ENCODE data around the gene UGT1A1. TPM values are rescaled to one million over a fixed set of nuclear protein-coding genes. Genes with fewer than 3 reads are reported as not detected.

The UGT1A1 gene
- total and polyA plus RNA-seq, 2 donors (not counting 3 experiments of a cell fraction or from before 2014, with no cell fraction given) = not detected

- Histone ChIP-seq H2AFZ (ENCODE audit: low read depth, low read length) (no peak overlapping the region), H3K27me3 (ENCODE audit: control insufficient read depth in 2 of 2, insufficient read depth in 2 of 2, low read length in 2 of 2) (peaks cover 0 to 1% of the 10 kb centered on the region in 2 experiments), H3K9me1 (replicated peaks; ENCODE audit: control insufficient read depth, extremely low read depth, insufficient read depth, low read length) (no peaks in the 10 kb centered on the region), H3K9ac (replicated peaks; ENCODE audit: extremely low read depth, insufficient read depth, low read length) (no peak overlapping the region), H3K36me3 (ENCODE audit: control insufficient read depth in 2 of 2, extremely low read depth in 1 of 2, insufficient read depth in 2 of 2, low read length in 2 of 2) (no peaks in the 10 kb centered on the region), H3K79me2 (ENCODE audit: control insufficient read depth, insufficient read depth, low read length) (no peaks in the 10 kb centered on the region), H3K4me1 (ENCODE audit: control insufficient read depth, extremely low read depth, insufficient read depth, low read length) (no peaks in the 10 kb centered on the region), H3K27ac (ENCODE audit: insufficient read depth, low read depth, low read length) (no peak overlapping the region), H3K9me3 (replicated peaks; ENCODE audit: control insufficient read depth, insufficient read depth, low read length) (no peaks in the 10 kb centered on the region), H3K4me3 (replicated peaks in 1 of 3; ENCODE audit: insufficient read depth in 1 of 3, low read depth in 1 of 3, low read length in 3 of 3) (no peak overlapping the region), H4K20me1 (replicated peaks; ENCODE audit: control insufficient read depth, extremely low read depth, insufficient read depth, low read length) (no peaks in the 10 kb centered on the region), H3K4me2 (ENCODE audit: insufficient read depth, low read length) (no peak overlapping the region)
- no TSS peak for BruUV-seq (replicated peaks)
- FAIRE-seq = no peak
- intact Hi-C loops (cut with micrococcal nuclease) = no loop called here
- TF ChIP-seq POLR2A (IDR thresholded peaks at IDR 0.05; ENCODE audit: low read depth, low read length) = no peak
- no peak for TF ChIP-seq MAX (IDR thresholded peaks at IDR 0.05; ENCODE audit: insufficient read depth, insufficient read length)
- no peak for TF ChIP-seq EZH2 (IDR thresholded peaks at IDR 0.05; ENCODE audit: borderline replicate concordance, low read depth, low read length, severe bottlenecking)
- TF ChIP-seq GATA2 (IDR thresholded peaks at IDR 0.05; ENCODE audit: insufficient read depth, insufficient read length, low read depth, low read length) = no peak
- no peak for TF ChIP-seq POLR2AphosphoS5 (IDR thresholded peaks at IDR 0.05; ENCODE audit: insufficient read depth, low read depth, low read length)
- TF ChIP-seq JUN (IDR thresholded peaks at IDR 0.05; ENCODE audit: borderline replicate concordance, insufficient read depth, insufficient read length, low read depth) = no peak
- TF ChIP-seq, protein P1, sequence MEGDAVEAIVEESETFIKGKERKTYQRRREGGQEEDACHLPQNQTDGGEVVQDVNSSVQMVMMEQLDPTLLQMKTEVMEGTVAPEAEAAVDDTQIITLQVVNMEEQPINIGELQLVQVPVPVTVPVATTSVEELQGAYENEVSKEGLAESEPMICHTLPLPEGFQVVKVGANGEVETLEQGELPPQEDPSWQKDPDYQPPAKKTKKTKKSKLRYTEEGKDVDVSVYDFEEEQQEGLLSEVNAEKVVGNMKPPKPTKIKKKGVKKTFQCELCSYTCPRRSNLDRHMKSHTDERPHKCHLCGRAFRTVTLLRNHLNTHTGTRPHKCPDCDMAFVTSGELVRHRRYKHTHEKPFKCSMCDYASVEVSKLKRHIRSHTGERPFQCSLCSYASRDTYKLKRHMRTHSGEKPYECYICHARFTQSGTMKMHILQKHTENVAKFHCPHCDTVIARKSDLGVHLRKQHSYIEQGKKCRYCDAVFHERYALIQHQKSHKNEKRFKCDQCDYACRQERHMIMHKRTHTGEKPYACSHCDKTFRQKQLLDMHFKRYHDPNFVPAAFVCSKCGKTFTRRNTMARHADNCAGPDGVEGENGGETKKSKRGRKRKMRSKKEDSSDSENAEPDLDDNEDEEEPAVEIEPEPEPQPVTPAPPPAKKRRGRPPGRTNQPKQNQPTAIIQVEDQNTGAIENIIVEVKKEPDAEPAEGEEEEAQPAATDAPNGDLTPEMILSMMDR (IDR thresholded peaks at IDR 0.05; ENCODE audit: extremely low read depth in 1 of 2, insufficient read depth in 1 of 2, low read depth in 1 of 2, low read length in 2 of 2) = no peak
- TF ChIP-seq FOS (IDR thresholded peaks at IDR 0.05; ENCODE audit: borderline replicate concordance, insufficient read depth, low read length) = no peak
- TF ChIP-seq MYC (IDR thresholded peaks at IDR 0.05; ENCODE audit: low read depth, low read length) = no peak
- dilution Hi-C loops (cut with MboI; ENCODE audit: extremely low pct_ligation_motif_present, low sequenced_read_pairs) = no loop called here
- ChIA-PET POLR2A (no interaction called here), CTCF (no interaction called here)
- DNase-seq (ENCODE audit: low read depth, low spot score) = no peak
Observed at GRCh38 chr2:233811087-233811486, 51.0 kb downstream of the UGT1A1 start.

All from endothelial cell of umbilical vein (primary cell).